NCI-H2227 treated with DMSO at 0.1 percent for 48 hours (cell line): ENCODE measurements around the gene APEH.

ENCODE experiments used
- DNase-seq: peaks from one replicate; lab custom pipeline; 2025; lab: John Stamatoyannopoulos, UW

APEH gene

DNA sequence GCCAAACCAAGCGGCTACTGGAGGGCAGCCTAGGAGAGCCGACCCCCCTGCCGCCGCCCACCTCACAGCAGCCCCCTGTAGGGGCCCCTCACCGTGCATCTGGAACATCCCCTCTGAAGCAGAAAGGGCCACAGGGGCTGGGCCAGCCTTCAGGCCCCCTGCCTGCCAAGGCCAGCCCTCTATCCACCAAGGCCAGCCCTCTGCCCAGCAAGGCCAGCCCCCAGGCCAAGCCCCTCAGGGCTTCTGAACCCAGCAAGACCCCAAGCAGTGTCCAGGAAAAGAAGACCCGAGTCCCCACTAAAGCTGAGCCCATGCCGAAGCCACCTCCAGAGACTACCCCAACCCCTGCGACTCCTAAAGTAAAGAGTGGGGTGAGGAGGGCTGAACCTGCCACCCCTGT is 23.5 kb upstream of the APEH start:
- no peak for DNase-seq

DNA sequence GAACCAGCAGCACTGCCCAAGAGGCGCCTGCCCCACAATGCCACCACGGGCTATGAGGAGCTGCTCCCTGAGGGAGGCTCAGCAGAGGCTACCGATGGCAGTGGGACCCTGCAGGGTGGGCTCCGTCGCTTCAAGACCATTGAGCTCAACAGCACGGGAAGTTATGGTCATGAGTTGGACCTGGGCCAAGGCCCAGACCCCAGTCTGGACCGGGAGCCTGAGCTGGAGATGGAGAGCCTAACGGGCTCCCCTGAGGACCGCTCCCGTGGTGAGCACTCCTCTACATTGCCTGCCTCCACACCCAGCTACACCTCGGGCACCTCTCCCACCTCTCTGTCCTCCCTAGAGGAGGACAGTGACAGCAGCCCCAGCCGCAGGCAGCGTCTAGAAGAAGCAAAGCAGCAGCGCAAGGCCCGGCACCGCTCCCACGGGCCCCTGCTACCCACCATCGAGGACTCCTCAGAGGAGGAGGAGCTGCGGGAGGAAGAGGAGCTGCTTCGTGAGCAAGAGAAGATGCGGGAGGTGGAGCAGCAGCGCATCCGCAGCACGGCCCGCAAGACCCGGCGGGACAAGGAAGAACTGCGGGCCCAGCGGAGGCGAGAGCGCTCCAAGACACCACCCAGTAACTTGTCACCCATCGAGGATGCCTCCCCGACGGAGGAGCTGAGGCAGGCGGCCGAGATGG is 21.8 kb upstream of the APEH start:
- DNase-seq, result no peak

DNA sequence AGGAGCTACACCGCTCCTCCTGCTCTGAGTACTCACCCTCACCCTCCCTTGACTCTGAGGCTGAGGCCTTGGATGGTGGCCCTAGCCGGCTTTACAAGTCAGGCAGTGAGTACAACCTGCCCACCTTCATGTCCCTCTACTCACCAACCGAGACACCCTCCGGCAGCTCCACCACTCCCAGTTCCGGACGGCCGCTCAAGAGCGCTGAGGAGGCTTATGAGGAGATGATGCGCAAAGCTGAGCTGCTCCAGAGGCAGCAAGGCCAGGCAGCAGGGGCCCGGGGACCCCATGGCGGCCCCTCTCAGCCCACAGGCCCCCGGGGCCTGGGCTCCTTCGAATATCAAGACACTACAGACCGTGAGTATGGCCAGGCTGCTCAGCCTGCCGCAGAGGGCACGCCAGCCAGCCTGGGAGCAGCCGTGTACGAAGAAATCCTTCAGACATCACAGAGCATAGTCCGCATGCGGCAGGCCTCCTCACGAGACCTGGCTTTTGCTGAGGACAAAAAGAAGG is 21.2 kb upstream of the APEH start:
- DNase-seq, result no peak

DNA sequence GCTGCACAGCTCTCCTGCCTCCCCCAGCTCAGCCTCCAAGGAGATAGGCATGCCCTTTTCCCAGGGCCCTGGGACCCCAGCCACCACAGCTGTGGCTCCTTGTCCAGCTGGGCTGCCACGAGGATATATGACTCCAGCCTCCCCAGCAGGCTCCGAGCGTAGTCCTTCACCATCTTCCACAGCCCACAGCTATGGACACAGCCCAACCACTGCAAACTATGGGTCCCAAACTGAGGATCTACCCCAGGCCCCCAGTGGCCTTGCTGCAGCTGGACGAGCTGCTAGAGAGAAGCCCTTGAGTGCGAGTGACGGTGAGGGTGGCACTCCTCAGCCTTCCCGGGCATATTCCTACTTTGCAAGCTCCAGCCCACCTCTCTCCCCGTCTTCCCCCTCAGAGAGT is 20.5 kb upstream of the APEH start:
- DNase-seq, result no peak

DNA sequence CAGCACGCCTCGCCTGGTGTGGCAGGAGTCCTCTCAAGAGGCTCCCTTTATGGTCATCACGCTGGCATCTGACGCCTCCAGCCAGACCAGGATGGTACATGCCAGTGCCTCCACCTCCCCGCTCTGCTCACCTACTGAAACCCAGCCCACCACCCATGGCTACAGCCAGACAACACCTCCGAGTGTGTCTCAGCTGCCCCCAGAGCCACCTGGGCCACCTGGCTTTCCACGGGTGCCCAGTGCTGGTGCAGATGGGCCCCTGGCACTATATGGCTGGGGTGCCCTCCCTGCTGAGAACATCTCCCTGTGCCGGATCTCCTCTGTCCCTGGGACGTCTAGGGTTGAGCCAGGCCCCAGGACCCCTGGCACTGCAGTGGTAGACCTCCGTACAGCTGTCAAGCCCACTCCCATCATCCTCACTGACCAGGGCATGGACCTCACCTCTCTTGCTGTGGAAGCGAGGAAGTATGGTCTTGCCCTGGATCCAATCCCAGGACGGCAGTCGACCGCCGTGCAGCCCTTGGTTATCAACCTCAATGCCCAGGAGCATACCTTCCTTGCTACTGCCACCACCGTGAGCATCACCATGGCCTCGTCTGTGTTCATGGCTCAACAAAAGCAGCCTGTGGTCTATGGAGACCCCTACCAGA is 19.9 kb upstream of the APEH start:
- no peak for DNase-seq

DNA sequence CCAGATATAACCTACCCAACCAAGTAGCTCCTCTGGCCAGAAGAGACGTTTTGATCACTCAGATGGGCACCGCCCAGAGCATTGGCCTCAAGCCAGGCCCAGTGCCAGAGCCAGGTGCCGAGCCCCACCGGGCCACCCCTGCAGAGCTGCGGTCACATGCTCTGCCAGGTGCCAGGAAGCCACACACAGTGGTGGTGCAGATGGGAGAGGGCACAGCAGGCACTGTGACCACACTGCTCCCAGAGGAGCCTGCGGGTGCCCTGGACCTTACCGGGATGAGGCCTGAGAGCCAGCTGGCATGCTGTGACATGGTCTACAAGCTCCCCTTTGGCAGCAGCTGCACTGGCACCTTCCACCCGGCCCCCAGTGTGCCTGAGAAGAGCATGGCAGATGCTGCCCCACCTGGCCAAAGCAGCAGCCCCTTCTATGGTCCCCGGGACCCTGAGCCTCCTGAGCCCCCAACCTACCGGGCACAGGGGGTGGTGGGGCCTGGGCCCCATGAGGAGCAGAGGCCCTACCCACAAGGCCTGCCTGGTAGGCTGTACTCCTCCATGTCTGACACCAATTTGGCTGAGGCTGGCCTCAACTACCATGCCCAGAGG is 19.1 kb upstream of the APEH start:
- no peak for DNase-seq

DNA sequence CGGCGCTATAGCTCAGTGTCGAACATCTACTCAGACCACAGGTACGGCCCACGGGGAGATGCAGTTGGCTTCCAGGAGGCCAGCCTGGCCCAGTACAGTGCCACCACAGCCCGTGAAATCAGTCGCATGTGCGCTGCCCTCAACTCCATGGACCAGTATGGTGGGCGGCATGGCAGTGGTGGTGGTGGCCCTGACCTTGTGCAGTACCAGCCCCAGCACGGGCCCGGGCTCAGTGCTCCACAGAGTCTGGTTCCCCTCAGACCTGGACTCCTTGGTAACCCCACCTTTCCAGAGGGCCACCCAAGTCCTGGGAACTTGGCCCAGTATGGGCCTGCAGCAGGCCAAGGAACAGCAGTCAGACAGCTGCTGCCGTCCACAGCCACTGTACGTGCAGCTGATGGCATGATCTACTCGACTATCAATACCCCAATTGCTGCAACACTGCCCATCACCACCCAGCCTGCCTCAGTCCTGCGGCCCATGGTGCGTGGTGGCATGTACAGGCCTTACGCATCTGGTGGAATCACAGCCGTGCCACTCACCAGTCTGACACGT is 18.3 kb upstream of the APEH start:
- no peak for DNase-seq

DNA sequence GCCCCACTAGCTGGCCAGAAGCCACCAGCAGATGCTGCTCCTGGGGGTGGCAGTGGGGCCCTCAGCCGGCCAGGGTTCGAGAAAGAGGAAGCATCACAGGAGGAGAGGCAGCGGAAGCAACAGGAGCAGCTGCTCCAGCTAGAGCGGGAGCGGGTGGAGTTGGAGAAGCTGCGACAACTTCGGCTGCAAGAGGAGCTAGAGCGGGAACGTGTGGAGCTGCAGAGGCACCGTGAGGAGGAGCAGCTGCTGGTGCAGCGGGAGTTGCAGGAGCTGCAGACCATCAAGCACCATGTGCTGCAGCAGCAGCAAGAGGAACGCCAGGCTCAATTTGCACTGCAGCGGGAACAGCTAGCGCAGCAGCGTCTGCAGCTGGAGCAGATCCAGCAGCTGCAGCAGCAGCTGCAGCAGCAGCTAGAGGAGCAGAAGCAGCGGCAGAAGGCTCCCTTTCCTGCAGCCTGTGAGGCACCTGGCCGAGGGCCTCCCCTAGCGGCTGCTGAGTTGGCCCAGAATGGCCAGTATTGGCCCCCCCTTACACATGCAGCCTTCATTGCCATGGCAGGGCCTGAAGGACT is 17.5 kb upstream of the APEH start:
- DNase-seq, result no peak

DNA sequence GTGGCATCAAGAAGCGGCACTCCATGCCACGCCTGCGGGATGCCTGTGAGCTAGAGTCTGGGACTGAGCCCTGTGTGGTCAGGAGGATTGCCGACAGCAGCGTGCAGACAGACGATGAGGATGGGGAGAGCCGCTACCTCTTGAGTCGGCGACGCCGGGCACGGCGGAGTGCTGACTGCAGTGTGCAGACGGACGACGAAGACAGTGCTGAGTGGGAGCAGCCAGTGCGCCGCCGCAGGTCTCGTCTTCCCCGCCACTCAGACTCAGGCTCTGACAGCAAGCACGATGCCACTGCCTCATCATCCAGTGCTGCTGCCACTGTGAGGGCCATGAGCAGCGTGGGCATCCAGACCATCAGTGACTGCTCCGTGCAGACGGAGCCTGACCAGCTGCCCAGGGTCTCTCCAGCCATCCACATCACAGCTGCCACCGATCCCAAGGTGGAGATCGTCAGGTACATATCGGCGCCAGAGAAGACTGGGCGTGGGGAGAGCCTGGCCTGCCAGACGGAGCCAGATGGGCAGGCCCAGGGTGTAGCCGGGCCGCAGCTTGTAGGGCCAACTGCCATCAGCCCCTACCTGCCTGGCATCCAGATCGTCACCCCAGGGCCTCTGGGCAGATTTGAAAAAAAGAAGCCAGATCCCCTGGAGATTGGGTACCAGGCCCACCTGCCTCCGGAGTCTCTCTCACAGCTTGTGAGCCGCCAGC is 16.8 kb upstream of the APEH start:
- no peak for DNase-seq

DNA sequence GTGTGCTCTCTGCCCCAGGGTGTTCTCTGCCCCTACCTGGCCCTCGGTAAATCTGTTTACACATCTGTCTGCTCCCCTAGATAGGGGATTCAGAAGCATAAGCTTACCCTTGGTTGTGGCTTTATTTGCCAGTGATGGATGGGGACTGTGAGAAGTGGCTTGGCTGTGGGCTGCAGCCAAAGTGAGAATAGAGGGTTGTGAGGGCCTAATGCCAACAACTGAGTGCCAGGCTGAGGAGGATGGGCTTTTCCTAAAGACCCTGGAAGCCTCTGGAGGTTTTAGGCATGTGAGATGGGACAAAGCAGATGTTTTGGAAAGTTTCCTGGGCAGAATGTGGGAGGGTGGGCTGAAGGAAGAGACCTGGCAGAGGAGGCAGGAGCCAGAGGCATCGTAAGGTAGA is 15.4 kb upstream of the APEH start:
- no peak for DNase-seq

DNA sequence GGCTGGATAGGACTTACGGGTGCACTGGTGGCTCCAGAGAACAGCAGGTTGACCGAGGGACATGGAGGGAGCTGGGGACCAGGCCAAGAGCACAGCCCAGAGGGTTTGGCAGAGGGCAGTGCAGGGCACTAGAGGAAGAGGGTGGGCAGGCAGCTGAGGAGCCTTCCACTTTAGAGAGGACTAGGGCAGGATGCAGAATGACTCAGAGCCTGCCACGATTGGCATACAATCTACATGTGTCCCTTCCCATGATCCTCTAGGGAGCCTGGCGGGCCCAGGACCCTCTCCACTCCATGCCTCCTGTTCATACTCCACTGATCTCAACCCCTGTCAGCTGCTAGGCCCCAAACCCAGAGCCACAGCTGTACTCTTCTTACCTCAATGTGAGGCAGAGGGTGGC is 14.4 kb upstream of the APEH start:
- no peak for DNase-seq

DNA sequence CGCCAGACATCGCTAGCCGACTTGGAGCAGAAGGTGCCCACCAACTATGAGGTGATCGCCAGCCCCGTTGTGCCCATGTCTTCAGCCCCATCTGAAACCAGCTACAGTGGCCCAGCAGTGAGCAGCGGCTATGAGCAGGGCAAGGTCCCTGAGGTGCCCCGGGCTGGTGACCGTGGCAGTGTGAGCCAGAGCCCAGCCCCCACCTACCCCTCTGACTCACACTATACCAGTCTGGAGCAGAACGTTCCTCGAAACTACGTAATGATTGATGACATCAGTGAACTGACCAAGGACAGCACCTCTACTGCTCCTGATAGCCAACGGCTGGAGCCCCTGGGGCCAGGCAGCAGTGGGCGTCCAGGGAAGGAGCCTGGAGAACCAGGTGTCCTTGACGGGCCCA is 12.9 kb upstream of the APEH start:
- DNase-seq, result no peak

DNA sequence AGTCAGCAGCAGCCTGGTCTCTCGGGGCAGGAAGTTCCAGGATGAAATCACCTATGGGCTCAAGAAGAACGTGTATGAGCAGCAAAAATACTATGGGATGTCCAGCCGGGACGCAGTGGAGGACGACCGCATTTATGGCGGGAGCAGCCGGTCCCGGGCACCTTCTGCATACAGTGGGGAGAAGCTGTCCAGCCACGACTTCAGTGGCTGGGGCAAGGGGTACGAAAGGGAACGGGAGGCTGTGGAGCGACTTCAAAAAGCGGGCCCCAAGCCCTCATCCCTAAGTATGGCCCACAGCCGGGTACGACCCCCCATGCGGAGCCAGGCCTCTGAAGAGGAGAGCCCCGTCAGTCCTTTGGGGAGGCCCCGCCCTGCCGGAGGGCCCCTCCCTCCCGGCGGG is 12.1 kb upstream of the APEH start:
- no peak for DNase-seq

DNA sequence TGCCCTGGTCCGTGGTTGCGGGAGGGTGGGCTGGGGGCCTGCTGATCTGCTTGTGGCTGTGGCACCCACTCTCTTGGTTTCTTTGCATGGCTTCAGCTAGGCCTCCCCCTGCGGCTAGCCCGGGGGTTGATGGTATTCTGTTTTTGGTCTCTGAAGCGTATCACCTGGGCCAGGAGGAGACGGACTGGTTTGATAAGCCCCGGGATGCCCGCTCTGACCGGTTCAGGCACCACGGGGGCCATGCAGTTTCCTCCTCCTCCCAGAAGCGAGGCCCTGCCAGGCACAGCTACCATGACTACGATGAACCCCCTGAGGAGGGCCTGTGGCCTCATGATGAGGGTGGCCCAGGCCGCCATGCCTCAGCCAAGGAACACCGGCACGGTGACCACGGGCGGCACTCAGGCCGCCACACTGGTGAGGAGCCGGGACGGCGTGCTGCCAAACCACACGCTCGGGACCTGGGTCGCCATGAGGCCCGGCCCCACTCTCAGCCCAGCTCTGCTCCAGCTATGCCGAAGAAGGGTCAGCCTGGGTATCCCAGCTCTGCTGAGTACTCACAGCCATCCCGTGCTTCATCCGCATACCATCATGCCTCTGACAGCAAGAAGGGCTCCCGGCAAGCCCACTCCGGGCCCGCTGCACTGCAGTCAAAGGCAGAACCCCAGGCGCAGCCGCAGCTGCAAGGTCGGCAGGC is 11.3 kb upstream of the APEH start:
- no peak for DNase-seq

DNA sequence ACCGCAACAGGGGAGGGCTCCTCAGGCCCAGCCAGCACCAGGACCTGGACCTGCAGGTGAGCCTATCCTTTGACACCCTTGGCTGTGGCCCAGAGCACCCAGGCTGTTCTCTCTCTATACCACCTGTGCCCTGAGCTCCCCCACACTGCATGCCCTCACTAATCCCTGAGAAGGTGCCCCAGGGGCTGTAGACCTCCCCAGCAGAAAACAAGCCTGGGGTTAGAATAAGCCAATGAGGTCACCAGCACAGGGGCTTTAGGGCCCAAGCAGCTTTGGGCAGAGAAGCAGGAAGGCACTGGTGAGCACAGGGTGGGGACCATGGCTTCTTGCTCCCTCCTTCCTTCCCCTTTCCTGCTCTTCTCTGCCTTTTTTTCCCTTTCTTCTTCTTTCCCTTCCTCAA is 10.3 kb upstream of the APEH start:
- DNase-seq, result no peak

DNA sequence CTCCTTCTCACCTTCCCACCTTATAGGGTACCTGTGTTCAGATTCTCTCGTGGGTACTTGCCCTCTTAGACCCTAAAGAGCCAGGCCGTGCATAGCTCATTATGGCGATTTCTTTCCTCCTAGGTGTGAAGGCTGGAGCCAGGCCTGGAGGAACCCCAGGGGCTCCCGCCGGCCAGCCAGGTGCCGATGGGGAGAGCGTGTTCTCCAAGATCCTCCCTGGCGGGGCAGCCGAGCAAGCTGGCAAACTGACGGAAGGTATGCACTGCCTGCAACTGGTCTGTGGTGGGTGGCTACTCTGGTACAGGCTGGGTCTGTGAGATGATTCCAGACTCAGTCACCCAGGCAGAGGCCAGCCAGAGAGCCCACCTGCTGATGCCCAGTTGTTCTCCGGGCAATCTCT is 9.9 kb upstream of the APEH start:
- DNase-seq, result no peak

DNA sequence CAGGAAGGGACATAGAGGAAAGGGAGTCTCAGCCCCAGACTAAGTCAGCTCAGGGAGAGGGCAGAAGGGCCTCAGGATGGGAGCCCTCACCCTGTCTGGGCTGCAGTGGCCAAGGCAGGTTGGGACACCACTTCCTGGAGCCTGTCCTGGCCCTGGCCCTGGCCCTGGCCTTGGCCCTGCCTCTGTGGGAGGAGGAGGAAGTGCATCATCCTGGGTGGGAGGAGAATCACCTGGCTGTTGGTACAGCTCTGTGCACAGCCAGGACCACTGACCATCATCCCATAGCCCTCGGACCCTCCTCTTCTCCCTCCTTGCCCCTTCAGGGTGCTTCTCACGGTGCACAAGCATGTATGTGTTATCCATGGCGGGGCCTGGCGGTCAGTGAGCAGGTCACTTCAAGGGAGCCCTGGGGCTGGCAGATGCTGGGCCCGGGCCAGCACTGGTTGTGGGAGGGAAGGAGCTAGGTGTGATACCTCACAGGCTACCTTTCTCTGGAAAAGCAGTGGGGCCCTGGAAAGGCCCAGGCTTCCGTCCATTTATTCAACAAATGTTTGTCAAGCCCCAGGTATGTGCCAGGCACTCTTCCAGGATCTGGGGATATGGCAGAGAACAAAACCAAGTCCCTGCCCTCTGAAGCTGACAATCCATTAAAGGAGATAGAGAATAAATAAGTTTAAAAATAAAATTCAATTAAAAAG is 8.2 kb upstream of the APEH start:
- DNase-seq, result no peak

DNA sequence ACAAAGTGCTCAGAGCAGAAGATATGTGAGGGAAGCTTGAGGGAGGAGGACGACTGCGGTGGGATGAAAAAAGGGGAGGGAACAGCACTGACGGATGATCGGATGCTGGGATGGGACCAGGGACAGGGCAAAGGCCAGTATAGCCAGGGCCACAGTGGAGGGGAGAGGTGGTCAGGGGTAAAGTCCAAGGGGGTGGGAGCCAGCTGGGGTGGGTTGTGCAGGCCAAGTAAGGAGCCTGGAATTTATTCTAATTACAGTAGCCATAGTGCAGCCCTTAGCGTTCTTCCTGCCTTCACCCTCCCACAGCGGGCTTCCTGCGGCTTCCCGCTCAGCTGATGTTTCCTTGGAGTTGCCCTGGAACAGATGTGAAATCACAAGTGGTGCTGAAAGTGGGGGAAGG is 7.6 kb upstream of the APEH start:
- no peak for DNase-seq

DNA sequence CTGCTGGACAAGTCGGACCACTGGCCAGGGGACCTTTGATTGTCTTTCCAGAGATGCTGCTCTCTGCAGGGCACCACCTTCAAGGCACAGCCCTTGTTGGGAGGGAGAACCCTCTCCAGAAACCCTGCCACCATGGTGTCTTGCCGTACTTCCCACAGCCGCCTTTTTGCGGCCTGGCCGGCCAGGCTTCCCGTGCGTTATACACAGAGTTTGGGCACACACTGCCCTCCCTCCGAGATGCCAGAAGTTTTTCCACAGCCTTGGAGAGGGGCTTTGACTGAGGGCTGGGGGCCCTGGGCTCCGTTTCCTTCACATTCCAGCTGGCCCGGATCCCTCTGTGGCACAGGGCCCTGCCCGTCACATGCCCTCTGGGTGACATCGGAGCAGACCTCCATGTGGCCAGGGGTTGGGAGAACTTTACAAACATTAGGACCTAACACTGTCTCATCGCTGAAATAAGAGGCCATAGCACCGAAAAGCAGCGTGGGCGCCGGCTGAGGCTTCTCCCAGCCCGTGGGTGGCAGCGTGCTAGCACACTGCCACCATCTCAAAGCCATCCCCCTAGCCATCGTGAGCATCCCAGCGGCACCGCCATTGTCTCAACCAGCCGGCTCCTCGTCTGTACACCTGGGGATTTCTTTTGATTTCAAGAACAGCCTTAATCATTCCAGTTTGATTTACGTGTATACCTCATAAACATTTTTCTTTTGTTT is 6.3 kb upstream of the APEH start:
- no peak for DNase-seq

DNA sequence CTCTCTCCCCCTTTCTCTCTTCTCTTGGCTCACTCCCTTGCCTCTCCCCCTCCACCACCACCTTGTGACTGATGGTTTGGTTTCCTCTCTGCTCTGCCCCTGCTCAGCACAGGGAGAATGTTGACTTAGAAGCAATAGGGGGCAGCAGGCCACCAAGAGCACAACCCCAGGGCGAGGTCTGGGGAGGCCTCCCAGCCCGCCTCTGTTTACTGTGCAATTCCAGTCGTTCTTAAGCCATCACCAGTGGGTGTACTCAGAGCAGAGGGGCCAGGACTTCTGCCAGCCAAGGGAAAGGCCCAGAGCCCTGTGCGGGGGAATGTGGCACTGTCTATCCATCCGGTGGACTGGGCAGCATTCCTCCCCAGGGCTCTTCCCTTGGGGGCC is 5.7 kb upstream of the APEH start:
- no peak for DNase-seq
